CD4-positive, alpha-beta T cell (primary cell): ENCODE results near the gene METTL25. TPM values are rescaled to one million over a fixed set of nuclear protein-coding genes. Genes with fewer than 3 reads are reported as not detected.

Experiments
- ATAC-seq: fragments of 200-7000 bp; cut with Tn5 transposase; one replicate; pipeline ENCODE4 v1.10.0; 2022; ENCODE audit warnings: mild to moderate bottlenecking; ENCODE audit not compliant: poor library complexity
- CTCF ChIA-PET: fragments of 350-600 bp; sonication (Branson Sonifier 250); formaldehyde crosslinking; loops from one replicate; lab custom pipeline; 2021; ENCODE audit warnings: antibody characterized with exemption, inconsistent platforms; lab: Charles Lee
- POLR2A ChIA-PET: fragments of 350-600 bp; sonication (Branson Sonifier 250); formaldehyde crosslinking; loops from one replicate; lab custom pipeline; 2021; ENCODE audit warnings: antibody characterized with exemption, inconsistent platforms; lab: Charles Lee
- DNase-seq, 14 experiments: peaks; one replicate each; pipeline ENCODE4 v3.0.0-alpha.2; 2013 to 2020; ENCODE audit warnings: mixed read lengths in 2 of 14
- H3K27ac ChIP-seq, 2 donors: one replicate each; pipeline versions ENCODE4 v1.5.1 to v1.7.0; 2013; ENCODE audit warnings: low read length in 2 of 2, low read depth in 1 of 2, mild to moderate bottlenecking in 1 of 2
- H3K27me3 ChIP-seq, 2 experiments: 1 replicate in 1 of 2; 2 replicates in 1 of 2; pipeline versions ENCODE4 v1.6.1 to v1.7.0; 2013; ENCODE audit warnings: low read length in 2 of 2, control low read depth in 1 of 2, mild to moderate bottlenecking in 1 of 2, moderate library complexity in 1 of 2; ENCODE audit not compliant: insufficient read depth in 2 of 2, control insufficient read depth in 1 of 2
- H3K36me3 ChIP-seq: one replicate; pipeline ENCODE4 v1.6.1; 2013; ENCODE audit warnings: low read length, control low read depth; ENCODE audit not compliant: insufficient read depth
- H3K4me1 ChIP-seq: one replicate; pipeline ENCODE4 v1.6.1; 2013; ENCODE audit warnings: low read length, control low read depth; ENCODE audit not compliant: insufficient read depth
- H3K4me3 ChIP-seq: one replicate; pipeline ENCODE4 v1.5.1; 2013; ENCODE audit warnings: mild to moderate bottlenecking, low read length, moderate library complexity
- H3K9me3 ChIP-seq, 2 experiments: 1 replicate in 1 of 2; 2 replicates in 1 of 2; pipeline versions ENCODE4 v1.6.1 to v1.7.0; 2013; ENCODE audit warnings: low read length in 2 of 2, mild to moderate bottlenecking in 2 of 2, control low read depth in 1 of 2, moderate library complexity in 1 of 2; ENCODE audit not compliant: control insufficient read depth in 1 of 2, insufficient read depth in 1 of 2
- H3K27ac Mint-ChIP-seq: one replicate; pipeline ENCODE4 v1.8.0; 2020; ENCODE audit warnings: mixed read lengths
- H3K27me3 Mint-ChIP-seq: one replicate; pipeline ENCODE4 v1.8.0; 2021; ENCODE audit warnings: mixed read lengths
- H3K36me3 Mint-ChIP-seq: one replicate; pipeline ENCODE4 v1.8.0; 2021; ENCODE audit warnings: low read depth, mixed read lengths
- H3K4me1 Mint-ChIP-seq: one replicate; pipeline ENCODE4 v1.8.0; 2021; ENCODE audit warnings: low read depth, mixed read lengths
- H3K4me3 Mint-ChIP-seq: one replicate; pipeline ENCODE4 v1.8.0; 2020; ENCODE audit warnings: mild to moderate bottlenecking, mixed read lengths
- H3K9me3 Mint-ChIP-seq: one replicate; pipeline ENCODE4 v1.8.0; 2020; ENCODE audit warnings: mixed read lengths
- CTCF ChIP-seq: fragments of 200-600 bp; IDR thresholded peaks from one replicate; pipeline ENCODE4 v1.8.0; 2022; ENCODE audit warnings: antibody characterized with exemption, mild to moderate bottlenecking
- intact Hi-C, 2 experiments: fragments of 100-400 bp; cut with DNase I in 1 of 2; cut with micrococcal nuclease in 1 of 2; formaldehyde crosslinking; loops; one replicate each; pipeline versions ENCODE4 v1.15.1 to v1.9.0; 2023 to 2025; cut with DNase I, micrococcal nuclease
- total RNA-seq, 174 experiments: library from RNA in 2 of 174; stranded (reverse) in 2 of 174; gene quantifications; one replicate each; pipeline ENCODE4 v1.2.3 and lab custom pipeline; 2021 to 2026

The METTL25 gene
- total RNA-seq, 2 experiments from 2014 or later = 12.4 to 12.6 TPM

GRCh38 chr12:82408844-82409243, 50.5 kb downstream of the METTL25 start:
- Histone ChIP-seq H3K27ac (no peak overlapping the region), H3K4me1 (no peaks in the 10 kb centered on the region), H3K9me3 (no peaks in the 10 kb centered on the region), H3K36me3 (peaks cover 9% of the 10 kb centered on the region), H3K4me3 (no peak overlapping the region), H3K27me3 (no peaks in the 10 kb centered on the region)
- Mint-ChIP-seq H3K9me3 (no peaks in the 10 kb centered on the region), H3K4me1 (no peaks in the 10 kb centered on the region), H3K4me3 (no peak overlapping the region), H3K27me3 (no peaks in the 10 kb centered on the region), H3K36me3 (peaks cover 38% of the 10 kb centered on the region), H3K27ac (no peak overlapping the region)
- POLR2A ChIA-PET = no interaction called here
- no peak for DNase-seq
- no peak for ATAC-seq
- TF ChIP-seq CTCF = no peak
- intact Hi-C loops = no loop called here
- CTCF ChIA-PET = no interaction called here

GRCh38 chr12:82411546-82412230, 53.4 kb downstream of the METTL25 start:
- peaks cover 9% of the 10 kb centered on the region for H3K36me3 ChIP-seq
- Mint-ChIP-seq H3K4me1 (no peaks in the 10 kb centered on the region), H3K27ac (no peak overlapping the region), H3K4me3 (no peak overlapping the region), H3K27me3 (no peaks in the 10 kb centered on the region), H3K9me3 (no peaks in the 10 kb centered on the region), H3K36me3 (peaks cover 38% of the 10 kb centered on the region)
- H3K4me1 ChIP-seq = no peaks in the 10 kb centered on the region
- H3K4me3 ChIP-seq = no peak overlapping the region
- DNase-seq = no peak
- intact Hi-C loops = no loop called here
- ATAC-seq = no peak
- POLR2A ChIA-PET = no interaction called here
- no peaks in the 10 kb centered on the region for H3K27me3 ChIP-seq
- H3K27ac ChIP-seq = no peak overlapping the region
- no peak for TF ChIP-seq CTCF
- CTCF ChIA-PET = no interaction called here
- no peaks in the 10 kb centered on the region for H3K9me3 ChIP-seq

GRCh38 chr12:82412246-82412645, 53.9 kb downstream of the METTL25 start:
- Histone ChIP-seq H3K36me3 (peaks cover 9% of the 10 kb centered on the region), H3K27me3 (no peaks in the 10 kb centered on the region), H3K9me3 (no peaks in the 10 kb centered on the region), H3K4me3 (no peak overlapping the region), H3K27ac (no peak overlapping the region), H3K4me1 (no peaks in the 10 kb centered on the region)
- H3K36me3 Mint-ChIP-seq = peaks cover 35% of the 10 kb centered on the region
- H3K27me3 Mint-ChIP-seq = no peaks in the 10 kb centered on the region
- H3K4me3 Mint-ChIP-seq = no peak overlapping the region
- H3K4me1 Mint-ChIP-seq = no peaks in the 10 kb centered on the region
- DNase-seq (no peak), ATAC-seq (no peak)
- no peak for TF ChIP-seq CTCF
- ChIA-PET CTCF (no interaction called here), POLR2A (no interaction called here)
- no peak overlapping the region for H3K27ac Mint-ChIP-seq
- no peaks in the 10 kb centered on the region for H3K9me3 Mint-ChIP-seq
- intact Hi-C loops = no loop called here
